Measurements from ENCODE around the gene MINDY1. TPM values are rescaled to one million over a fixed set of nuclear protein-coding genes. Genes with fewer than 3 reads are reported as not detected.

The MINDY1 gene
- total and polyA plus RNA-seq, 9 of the 15 experiments (the other 6 are each of a cell fraction or from before 2014, with no cell fraction given): 0.49 to 11.0 (median 6.0) TPM

GRCh38 chr1:151054971-151055547 is 48.4 kb upstream of the MINDY1 start (continued):
- no peak for TF ChIP-seq RUNX1 (IDR thresholded peaks at IDR 0.05; ENCODE audit: low read depth)
- peak; percentile 85 for TF ChIP-seq TAL1 (IDR thresholded peaks at IDR 0.05)
- TF ChIP-seq, protein P1, sequence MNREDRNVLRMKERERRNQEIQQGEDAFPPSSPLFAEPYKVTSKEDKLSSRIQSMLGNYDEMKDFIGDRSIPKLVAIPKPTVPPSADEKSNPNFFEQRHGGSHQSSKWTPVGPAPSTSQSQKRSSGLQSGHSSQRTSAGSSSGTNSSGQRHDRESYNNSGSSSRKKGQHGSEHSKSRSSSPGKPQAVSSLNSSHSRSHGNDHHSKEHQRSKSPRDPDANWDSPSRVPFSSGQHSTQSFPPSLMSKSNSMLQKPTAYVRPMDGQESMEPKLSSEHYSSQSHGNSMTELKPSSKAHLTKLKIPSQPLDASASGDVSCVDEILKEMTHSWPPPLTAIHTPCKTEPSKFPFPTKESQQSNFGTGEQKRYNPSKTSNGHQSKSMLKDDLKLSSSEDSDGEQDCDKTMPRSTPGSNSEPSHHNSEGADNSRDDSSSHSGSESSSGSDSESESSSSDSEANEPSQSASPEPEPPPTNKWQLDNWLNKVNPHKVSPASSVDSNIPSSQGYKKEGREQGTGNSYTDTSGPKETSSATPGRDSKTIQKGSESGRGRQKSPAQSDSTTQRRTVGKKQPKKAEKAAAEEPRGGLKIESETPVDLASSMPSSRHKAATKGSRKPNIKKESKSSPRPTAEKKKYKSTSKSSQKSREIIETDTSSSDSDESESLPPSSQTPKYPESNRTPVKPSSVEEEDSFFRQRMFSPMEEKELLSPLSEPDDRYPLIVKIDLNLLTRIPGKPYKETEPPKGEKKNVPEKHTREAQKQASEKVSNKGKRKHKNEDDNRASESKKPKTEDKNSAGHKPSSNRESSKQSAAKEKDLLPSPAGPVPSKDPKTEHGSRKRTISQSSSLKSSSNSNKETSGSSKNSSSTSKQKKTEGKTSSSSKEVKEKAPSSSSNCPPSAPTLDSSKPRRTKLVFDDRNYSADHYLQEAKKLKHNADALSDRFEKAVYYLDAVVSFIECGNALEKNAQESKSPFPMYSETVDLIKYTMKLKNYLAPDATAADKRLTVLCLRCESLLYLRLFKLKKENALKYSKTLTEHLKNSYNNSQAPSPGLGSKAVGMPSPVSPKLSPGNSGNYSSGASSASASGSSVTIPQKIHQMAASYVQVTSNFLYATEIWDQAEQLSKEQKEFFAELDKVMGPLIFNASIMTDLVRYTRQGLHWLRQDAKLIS (CRISPR knock-in tag; IDR thresholded peaks at IDR 0.05): no peak
- TF ChIP-seq GATA2 (CRISPR knock-in tag; IDR thresholded peaks at IDR 0.05): peak; percentile 75
- TF ChIP-seq ZNF717 (CRISPR knock-in tag; IDR thresholded peaks at IDR 0.05): no peak
- TF ChIP-seq RB1 (IDR thresholded peaks at IDR 0.05; ENCODE audit: low read depth): no peak
- TF ChIP-seq, protein P2, sequence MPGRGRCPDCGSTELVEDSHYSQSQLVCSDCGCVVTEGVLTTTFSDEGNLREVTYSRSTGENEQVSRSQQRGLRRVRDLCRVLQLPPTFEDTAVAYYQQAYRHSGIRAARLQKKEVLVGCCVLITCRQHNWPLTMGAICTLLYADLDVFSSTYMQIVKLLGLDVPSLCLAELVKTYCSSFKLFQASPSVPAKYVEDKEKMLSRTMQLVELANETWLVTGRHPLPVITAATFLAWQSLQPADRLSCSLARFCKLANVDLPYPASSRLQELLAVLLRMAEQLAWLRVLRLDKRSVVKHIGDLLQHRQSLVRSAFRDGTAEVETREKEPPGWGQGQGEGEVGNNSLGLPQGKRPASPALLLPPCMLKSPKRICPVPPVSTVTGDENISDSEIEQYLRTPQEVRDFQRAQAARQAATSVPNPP (IDR thresholded peaks at IDR 0.05; ENCODE audit: borderline replicate concordance, insufficient read depth, insufficient read length): no peak
- TF ChIP-seq ZNF57 (CRISPR knock-in tag; IDR thresholded peaks at IDR 0.05): no peak
- TF ChIP-seq GATAD2B (IDR thresholded peaks at IDR 0.05; ENCODE audit: borderline replicate concordance): no peak
- TF ChIP-seq NONO (IDR thresholded peaks at IDR 0.05; ENCODE audit: low read depth in 2 of 2, low read length in 1 of 2): no peak
- no peak for TF ChIP-seq ZNF584 (CRISPR knock-in tag; IDR thresholded peaks at IDR 0.05; ENCODE audit: low read depth)
- TF ChIP-seq RFX7 (CRISPR knock-in tag; IDR thresholded peaks at IDR 0.05): no peak
- TF ChIP-seq STAT5B (CRISPR knock-in tag; IDR thresholded peaks at IDR 0.05): no peak
- TF ChIP-seq, protein P3, sequence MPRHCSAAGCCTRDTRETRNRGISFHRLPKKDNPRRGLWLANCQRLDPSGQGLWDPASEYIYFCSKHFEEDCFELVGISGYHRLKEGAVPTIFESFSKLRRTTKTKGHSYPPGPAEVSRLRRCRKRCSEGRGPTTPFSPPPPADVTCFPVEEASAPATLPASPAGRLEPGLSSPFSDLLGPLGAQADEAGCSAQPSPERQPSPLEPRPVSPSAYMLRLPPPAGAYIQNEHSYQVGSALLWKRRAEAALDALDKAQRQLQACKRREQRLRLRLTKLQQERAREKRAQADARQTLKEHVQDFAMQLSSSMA (CRISPR knock-in tag; IDR thresholded peaks at IDR 0.05): no peak
- TF ChIP-seq NR1H2 (CRISPR knock-in tag; IDR thresholded peaks at IDR 0.05): no peak
- no peak for TF ChIP-seq ETV6 (IDR thresholded peaks at IDR 0.05; ENCODE audit: borderline replicate concordance in 1 of 2, low read depth in 2 of 2, low read length in 1 of 2)
- TF ChIP-seq ETV6 (CRISPR knock-in tag; IDR thresholded peaks at IDR 0.05; ENCODE audit: borderline replicate concordance): no peak
- TF ChIP-seq RBM39 (optimal IDR thresholded peaks at IDR 0.05; ENCODE audit: low read depth, low read length): no peak
- TF ChIP-seq ZBTB8A (IDR thresholded peaks at IDR 0.05; ENCODE audit: partially characterized antibody): no peak
- TF ChIP-seq ZNF197 (CRISPR knock-in tag; IDR thresholded peaks at IDR 0.05; ENCODE audit: low read depth): no peak
- no peak for TF ChIP-seq SMAD3 (CRISPR knock-in tag; conservative IDR thresholded peaks at IDR 0.05)
- TF ChIP-seq PYGO2 (tag; IDR thresholded peaks at IDR 0.05): no peak

Data from K562 (cell line).